Thyroid gland (tissue), 4 donors: Measurements from ENCODE around the gene LPP. TPM values are rescaled to one million over a fixed set of nuclear protein-coding genes. Genes with fewer than 3 reads are reported as not detected.

ENCODE experiments used
- DNase-seq, 2 donors: peaks; one replicate each; pipeline ENCODE4 v3.0.0-alpha.2; 2019
- H3K27ac ChIP-seq, 3 donors: fragments of 200-600 bp; sonication (generic); 1 replicate in 2 of 3; 2 replicates in 1 of 3; pipeline ENCODE4 v1.5.1; 2016 to 2019; ENCODE audit warnings: mild to moderate bottlenecking in 1 of 3, moderate library complexity in 1 of 3
- H3K27me3 ChIP-seq: fragments of 200-600 bp; sonication (generic); one replicate; pipeline ENCODE4 v1.5.1; 2019
- H3K36me3 ChIP-seq, 2 donors: fragments of 200-600 bp; sonication (generic); one replicate each; pipeline ENCODE4 v1.5.1; 2016 to 2019
- H3K4me1 ChIP-seq, 2 donors: fragments of 200-600 bp; sonication (generic); one replicate each; pipeline ENCODE4 v1.5.1; 2017 to 2019
- H3K4me3 ChIP-seq, 3 donors: fragments of 200-600 bp; sonication (generic); replicated peaks in 1 of 3; 1 replicate in 2 of 3; 2 replicates in 1 of 3; pipeline ENCODE4 v1.5.1; 2016; ENCODE audit warnings: mild to moderate bottlenecking in 1 of 3
- H3K9me3 ChIP-seq: fragments of 200-600 bp; sonication (generic); one replicate; pipeline ENCODE4 v1.5.1; 2017
- POLR2A ChIP-seq, 2 donors: fragments of 450-650 bp; IDR thresholded peaks; one replicate each; pipeline ENCODE4 v1.6.1; 2017; ENCODE audit warnings: antibody characterized with exemption in 2 of 2, mild to moderate bottlenecking in 2 of 2, moderate library complexity in 1 of 2
- WGBS, 2 donors: methylation state at CpG; one replicate each; pipeline ENCODE4 v1.1.5; 2017; 5-methylcytosine and 5-hydroxymethylcytosine counted together
- intact Hi-C: fragments of 100-400 bp; cut with DNase I; formaldehyde crosslinking; loops from one replicate; pipeline ENCODE4 v1.15.1; 2023
- total RNA-seq, 4 donors: library from RNA; depleted of rRNA; stranded (reverse); fragments of >200 nt; gene quantifications; one replicate each; pipeline ENCODE4 v1.2.3, GENCODE V29; 2016
- TF ChIP-seq, protein P1 (sequence below), 6 experiments: fragments of 200-600 bp in 3 of 6; fragments of 450-650 bp in 3 of 6; sonication (generic) in 3 of 6; IDR thresholded peaks; one replicate each; pipeline ENCODE4 v1.5.1; 2016 to 2019; ENCODE audit warnings: antibody characterized with exemption in 6 of 6, mild to moderate bottlenecking in 2 of 6, inconsistent platforms in 1 of 6, moderate library complexity in 1 of 6

LPP gene
- total RNA-seq, 4 donors from 2014 or later, result 79.0 to 141 (median 82.8) TPM

DNA sequence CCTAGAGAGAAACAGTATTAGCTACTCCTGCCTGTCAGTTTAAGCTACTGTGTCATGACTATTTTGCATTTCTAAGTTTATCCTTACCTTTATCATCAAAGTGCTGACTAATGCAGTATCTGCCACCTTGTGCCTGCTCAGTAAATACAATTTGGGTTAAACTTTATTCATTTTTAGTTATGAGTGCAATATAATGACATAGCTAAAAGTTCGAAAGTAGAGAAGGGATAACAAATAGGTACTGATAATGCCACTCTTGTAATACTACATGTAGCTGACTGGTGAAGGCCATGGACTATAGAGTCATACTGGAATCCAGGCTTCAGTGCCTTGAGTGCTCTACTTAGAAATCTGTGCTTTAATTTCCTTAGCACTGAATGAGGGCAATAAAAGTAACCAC lies 537.0 kb downstream of the LPP start:
- no peaks in the 10 kb centered on the region for H3K27me3 ChIP-seq
- DNase-seq, result no peak
- no peak for TF ChIP-seq POLR2A (IDR thresholded peaks at IDR 0.05)
- TF ChIP-seq, protein P1, sequence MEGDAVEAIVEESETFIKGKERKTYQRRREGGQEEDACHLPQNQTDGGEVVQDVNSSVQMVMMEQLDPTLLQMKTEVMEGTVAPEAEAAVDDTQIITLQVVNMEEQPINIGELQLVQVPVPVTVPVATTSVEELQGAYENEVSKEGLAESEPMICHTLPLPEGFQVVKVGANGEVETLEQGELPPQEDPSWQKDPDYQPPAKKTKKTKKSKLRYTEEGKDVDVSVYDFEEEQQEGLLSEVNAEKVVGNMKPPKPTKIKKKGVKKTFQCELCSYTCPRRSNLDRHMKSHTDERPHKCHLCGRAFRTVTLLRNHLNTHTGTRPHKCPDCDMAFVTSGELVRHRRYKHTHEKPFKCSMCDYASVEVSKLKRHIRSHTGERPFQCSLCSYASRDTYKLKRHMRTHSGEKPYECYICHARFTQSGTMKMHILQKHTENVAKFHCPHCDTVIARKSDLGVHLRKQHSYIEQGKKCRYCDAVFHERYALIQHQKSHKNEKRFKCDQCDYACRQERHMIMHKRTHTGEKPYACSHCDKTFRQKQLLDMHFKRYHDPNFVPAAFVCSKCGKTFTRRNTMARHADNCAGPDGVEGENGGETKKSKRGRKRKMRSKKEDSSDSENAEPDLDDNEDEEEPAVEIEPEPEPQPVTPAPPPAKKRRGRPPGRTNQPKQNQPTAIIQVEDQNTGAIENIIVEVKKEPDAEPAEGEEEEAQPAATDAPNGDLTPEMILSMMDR (IDR thresholded peaks at IDR 0.05), result no peak
- intact Hi-C loops, result no loop called here
- H3K4me1 ChIP-seq, result peaks cover 0 to 3% of the 10 kb centered on the region in 2 donors
- H3K9me3 ChIP-seq, result no peaks in the 10 kb centered on the region
- H3K4me3 ChIP-seq, result no peak overlapping the region
- no peaks in the 10 kb centered on the region for H3K36me3 ChIP-seq
- H3K27ac ChIP-seq, result no peak overlapping the region
- 93 to 98% methylated on average over 1 of the region's 1 CpG for WGBS, 2 donors

DNA sequence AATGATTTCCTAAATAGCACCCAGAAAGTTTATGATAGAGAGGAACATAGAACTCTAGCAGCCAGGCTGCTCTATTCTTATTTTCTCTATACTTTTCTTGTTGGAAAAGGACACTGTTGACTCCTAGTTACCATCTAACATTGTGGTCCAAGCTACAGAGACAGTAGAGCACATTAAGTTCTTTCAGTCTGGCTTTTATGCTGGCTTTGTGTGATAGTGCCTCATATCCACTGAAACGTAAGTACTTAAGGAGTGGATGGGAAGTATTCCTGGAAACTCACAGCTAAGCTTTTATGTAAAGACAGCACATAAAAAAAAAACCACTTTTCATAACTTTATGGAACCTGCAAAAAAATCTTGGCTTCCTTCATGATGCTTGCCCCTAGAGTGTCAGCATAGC lies 537.7 kb downstream of the LPP start:
- Histone ChIP-seq H3K36me3 (no peaks in the 10 kb centered on the region), H3K9me3 (no peaks in the 10 kb centered on the region), H3K27me3 (no peaks in the 10 kb centered on the region), H3K4me3 (no peak overlapping the region), H3K27ac (no peak overlapping the region), H3K4me1 (peaks cover 0 to 3% of the 10 kb centered on the region in 2 donors)
- DNase-seq, result no peak
- intact Hi-C loops, result no loop called here
- no peak for TF ChIP-seq POLR2A (IDR thresholded peaks at IDR 0.05)
- TF ChIP-seq, protein P1 (IDR thresholded peaks at IDR 0.05), result no peak
- 87 to 100% methylated on average over 1 of the region's 1 CpG for WGBS, 2 donors

DNA sequence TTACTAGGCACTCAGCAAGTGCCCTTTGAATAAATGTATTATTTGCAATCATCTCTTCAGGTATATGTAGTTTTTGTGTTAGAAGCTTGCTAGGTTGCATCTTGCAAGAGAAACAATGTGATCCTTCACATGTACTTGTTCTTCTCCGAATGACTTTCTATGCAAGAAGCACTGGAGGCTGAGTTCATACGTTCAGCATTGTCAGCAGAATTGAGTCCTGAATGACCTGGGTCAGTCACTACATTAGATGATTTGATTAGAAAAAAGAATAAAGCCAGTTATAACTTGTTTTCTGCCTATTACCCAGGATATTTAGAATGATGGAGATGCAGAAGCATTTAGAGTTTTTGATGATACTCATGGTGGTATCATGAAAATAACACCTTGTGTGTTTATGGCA lies 538.7 kb downstream of the LPP start:
- H3K4me3 ChIP-seq, result no peak overlapping the region
- TF ChIP-seq POLR2A (IDR thresholded peaks at IDR 0.05), result no peak
- TF ChIP-seq, protein P1 (IDR thresholded peaks at IDR 0.05), result no peak
- intact Hi-C loops, result no loop called here
- H3K27me3 ChIP-seq, result no peaks in the 10 kb centered on the region
- no peaks in the 10 kb centered on the region for H3K9me3 ChIP-seq
- H3K36me3 ChIP-seq, result no peaks in the 10 kb centered on the region
- 64 to 80% methylated on average over 2 of the region's 2 CpGs for WGBS, 2 donors
- no peak for DNase-seq
- no peaks in the 10 kb centered on the region for H3K4me1 ChIP-seq
- no peak overlapping the region for H3K27ac ChIP-seq

DNA sequence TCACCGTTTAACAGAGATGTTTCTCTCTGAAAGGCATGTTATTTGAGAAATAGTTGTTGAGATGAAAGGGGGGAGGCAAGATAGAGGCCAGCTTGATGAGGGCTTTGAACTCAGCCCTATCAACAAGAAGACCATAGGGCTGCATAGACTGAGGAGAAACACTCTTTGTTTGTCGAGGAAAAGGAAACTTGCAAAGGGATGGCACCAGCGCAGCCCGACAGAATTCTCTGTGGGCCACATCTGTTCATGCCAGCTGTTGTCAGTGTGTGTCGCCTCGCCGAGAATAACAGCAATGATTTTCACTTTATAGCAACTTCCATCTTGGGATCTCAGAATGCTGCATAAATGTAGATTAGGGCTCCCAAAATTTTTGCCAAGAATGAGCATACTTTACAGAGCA lies 539.5 kb downstream of the LPP start:
- WGBS, 2 donors, result 82 to 92% methylated on average over 7 of the region's 7 CpGs
- no peak for DNase-seq
- H3K4me3 ChIP-seq, result no peak overlapping the region
- no peak for TF ChIP-seq POLR2A (IDR thresholded peaks at IDR 0.05)
- TF ChIP-seq, protein P1 (IDR thresholded peaks at IDR 0.05), result no peak
- H3K27ac ChIP-seq, result no peak overlapping the region
- H3K36me3 ChIP-seq, result no peaks in the 10 kb centered on the region
- intact Hi-C loops, result no loop called here
- no peaks in the 10 kb centered on the region for H3K9me3 ChIP-seq
- no peaks in the 10 kb centered on the region for H3K4me1 ChIP-seq
- H3K27me3 ChIP-seq, result no peaks in the 10 kb centered on the region

DNA sequence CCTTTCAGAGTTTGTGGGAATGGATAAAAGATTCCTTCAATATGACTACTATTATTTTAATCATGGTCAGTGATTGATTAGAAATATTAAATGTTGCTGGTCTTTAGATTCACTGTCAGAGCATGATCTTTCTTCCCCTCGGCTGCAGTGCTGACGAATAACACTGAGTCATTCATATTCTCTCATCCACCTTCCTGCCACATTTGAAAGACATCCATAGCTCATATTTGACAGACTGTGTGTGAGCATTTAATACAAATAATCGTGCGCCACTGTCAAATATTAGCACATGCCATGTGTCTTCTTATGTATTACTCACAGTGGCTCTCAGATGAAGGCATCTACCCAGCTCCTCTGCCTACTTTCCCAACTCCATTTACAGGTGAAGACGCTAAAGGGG lies 541.3 kb downstream of the LPP start:
- 94 to 100% methylated on average over 5 of the region's 5 CpGs for WGBS, 2 donors
- DNase-seq, result no peak
- Histone ChIP-seq H3K4me3 (no peak overlapping the region), H3K9me3 (no peaks in the 10 kb centered on the region), H3K27ac (no peak overlapping the region), H3K36me3 (no peaks in the 10 kb centered on the region), H3K4me1 (no peaks in the 10 kb centered on the region), H3K27me3 (no peaks in the 10 kb centered on the region)
- TF ChIP-seq, protein P1 (IDR thresholded peaks at IDR 0.05), result no peak
- TF ChIP-seq POLR2A (IDR thresholded peaks at IDR 0.05), result no peak
- intact Hi-C loops, result no loop called here
